Breast epithelium (tissue), 4 donors: ENCODE results near the gene RABGAP1L. TPM values are rescaled to one million over a fixed set of nuclear protein-coding genes. Genes with fewer than 3 reads are reported as not detected.
"Not testable (repeated sequence)": the region's sequence is repeated elsewhere in the genome, so short reads cannot be mapped to it uniquely, and the experiment has no call there.

Experiments used
- DNase-seq, 2 donors: peaks; one replicate each; pipeline ENCODE4 v3.0.0-alpha.2; 2019; ENCODE audit warnings: low spot score in 2 of 2
- H3K27ac ChIP-seq, 2 donors: fragments of 200-600 bp; sonication (generic) in 1 of 2; one replicate each; pipeline ENCODE4 v1.5.1; 2016 to 2019; ENCODE audit warnings: mild to moderate bottlenecking in 1 of 2
- H3K27me3 ChIP-seq, 2 donors: fragments of 200-600 bp; sonication (generic) in 1 of 2; one replicate each; pipeline versions ENCODE4 v1.5.1 to v1.6.0; 2017 to 2019; ENCODE audit warnings: control low read depth in 1 of 2, mild to moderate bottlenecking in 1 of 2
- H3K36me3 ChIP-seq: fragments of 200-600 bp; one replicate; pipeline ENCODE4 v1.5.1; 2019
- H3K4me1 ChIP-seq, 2 donors: fragments of 200-600 bp; sonication (generic); one replicate each; pipeline ENCODE4 v1.5.1; 2016 to 2019; ENCODE audit warnings: control low read depth in 1 of 2
- H3K4me3 ChIP-seq, 3 donors: fragments of 200-600 bp; sonication (generic); 1 replicate in 2 of 3; 2 replicates in 1 of 3; pipeline ENCODE4 v1.5.1; 2016 to 2019; ENCODE audit warnings: mild to moderate bottlenecking in 3 of 3, moderate library complexity in 2 of 3
- H3K9me3 ChIP-seq, 2 donors: fragments of 200-600 bp; sonication (generic) in 1 of 2; one replicate each; pipeline ENCODE4 v1.5.1; 2016 to 2019; ENCODE audit warnings: control low read depth in 1 of 2
- CTCF ChIP-seq, 3 donors: fragments of 450-650 bp; IDR thresholded peaks; one replicate each; pipeline ENCODE4 v1.5.1; 2016 to 2017; ENCODE audit warnings: antibody characterized with exemption in 3 of 3, mild to moderate bottlenecking in 3 of 3, moderate library complexity in 3 of 3
- POLR2A ChIP-seq: fragments of 450-650 bp; IDR thresholded peaks from one replicate; pipeline ENCODE4 v1.6.1; 2016; ENCODE audit warnings: antibody characterized with exemption, mild to moderate bottlenecking, moderate library complexity
- POLR2AphosphoS5 ChIP-seq, 3 donors: sonication (generic); formaldehyde crosslinking; IDR thresholded peaks; one replicate each; pipeline ENCODE4 v1.6.1; 2017; ENCODE audit warnings: antibody characterized with exemption in 3 of 3
- intact Hi-C: fragments of 100-400 bp; cut with DNase I; formaldehyde crosslinking; loops from one replicate; pipeline ENCODE4 v1.15.1; 2023; ENCODE audit warnings: low total_unique reads
- total RNA-seq, 3 donors: library from RNA; depleted of rRNA; stranded (reverse); fragments of >200 nt; gene quantifications; one replicate each; pipeline ENCODE4 v1.1.0, GENCODE V29; 2016

RABGAP1L gene
- total RNA-seq, 3 donors from 2014 or later: 41.3 to 83.7 (median 49.5) TPM

GRCh38 chr1:174242856-174243255 is 83.5 kb downstream of the RABGAP1L start:
- no peaks in the 10 kb centered on the region for H3K27me3 ChIP-seq
- no peak overlapping the region for H3K27ac ChIP-seq
- no peaks in the 10 kb centered on the region for H3K9me3 ChIP-seq
- H3K4me1 ChIP-seq: no peaks in the 10 kb centered on the region
- H3K4me3 ChIP-seq: no peak overlapping the region
- H3K36me3 ChIP-seq: no peaks in the 10 kb centered on the region
- intact Hi-C loops: no loop called here
- no peak for DNase-seq
- TF ChIP-seq CTCF (IDR thresholded peaks at IDR 0.05): no peak
- no peak for TF ChIP-seq POLR2A
- TF ChIP-seq POLR2AphosphoS5 (IDR thresholded peaks at IDR 0.05): no peak

- no peaks in the 10 kb centered on the region for H3K36me3 ChIP-seq
- TF ChIP-seq CTCF (IDR thresholded peaks at IDR 0.05): no peak
- TF ChIP-seq POLR2A: no peak
- no peak for TF ChIP-seq POLR2AphosphoS5 (IDR thresholded peaks at IDR 0.05)
- no peaks in the 10 kb centered on the region for H3K4me1 ChIP-seq
- H3K4me3 ChIP-seq: no peak overlapping the region
- no peaks in the 10 kb centered on the region for H3K9me3 ChIP-seq
- H3K27ac ChIP-seq: no peak overlapping the region
- DNase-seq: no peak
- no peaks in the 10 kb centered on the region for H3K27me3 ChIP-seq
- intact Hi-C loops: no loop called here
Observed at GRCh38 chr1:174243451-174244000, 84.2 kb downstream of the RABGAP1L start.

- no peak for DNase-seq
- Histone ChIP-seq H3K27me3 (no peaks in the 10 kb centered on the region), H3K4me1 (no peaks in the 10 kb centered on the region), H3K4me3 (no peak overlapping the region), H3K36me3 (no peaks in the 10 kb centered on the region), H3K9me3 (no peaks in the 10 kb centered on the region), H3K27ac (no peak overlapping the region)
- TF ChIP-seq POLR2A (no peak), CTCF (IDR thresholded peaks at IDR 0.05) (no peak), POLR2AphosphoS5 (IDR thresholded peaks at IDR 0.05) (no peak)
- intact Hi-C loops: no loop called here
Observed at GRCh38 chr1:174244017-174244416, 84.7 kb downstream of the RABGAP1L start.

- no peak overlapping the region for H3K4me3 ChIP-seq
- no peak for TF ChIP-seq POLR2A
- no peak for TF ChIP-seq CTCF (IDR thresholded peaks at IDR 0.05)
- TF ChIP-seq POLR2AphosphoS5 (IDR thresholded peaks at IDR 0.05): no peak
- H3K9me3 ChIP-seq: no peaks in the 10 kb centered on the region
- no peaks in the 10 kb centered on the region for H3K36me3 ChIP-seq
- no peak for DNase-seq
- no peak overlapping the region for H3K27ac ChIP-seq
- intact Hi-C loops: no loop called here
- no peaks in the 10 kb centered on the region for H3K4me1 ChIP-seq
- no peaks in the 10 kb centered on the region for H3K27me3 ChIP-seq
Observed at GRCh38 chr1:174247472-174247871, 88.2 kb downstream of the RABGAP1L start.

GRCh38 chr1:174248041-174248440 is 88.7 kb downstream of the RABGAP1L start:
- no peaks in the 10 kb centered on the region for H3K36me3 ChIP-seq
- H3K9me3 ChIP-seq: no peaks in the 10 kb centered on the region
- no peak for DNase-seq
- H3K4me3 ChIP-seq: no peak overlapping the region
- no peaks in the 10 kb centered on the region for H3K27me3 ChIP-seq
- TF ChIP-seq CTCF (IDR thresholded peaks at IDR 0.05) (no peak), POLR2AphosphoS5 (IDR thresholded peaks at IDR 0.05) (no peak), POLR2A (no peak)
- no peak overlapping the region for H3K27ac ChIP-seq
- no peaks in the 10 kb centered on the region for H3K4me1 ChIP-seq
- intact Hi-C loops: no loop called here

- intact Hi-C loops: loop anchor here (10.0 kb wide), 1 partner anchor 478 kb away; no protein-coding TSS in a partner anchor
- not testable (repeated sequence) for H3K4me3 ChIP-seq, H3K27ac ChIP-seq, H3K4me1 ChIP-seq, DNase-seq, H3K27me3 ChIP-seq, H3K36me3 ChIP-seq, H3K9me3 ChIP-seq
Observed at GRCh38 chr1:174256386-174256785, 97.1 kb downstream of the RABGAP1L start.
